ENCODE data around the gene OR12D1.

- TF ChIP-seq CTCF (optimal IDR thresholded peaks at IDR 0.05 in 1 of 3, IDR thresholded peaks at IDR 0.05 in 1 of 3, conservative IDR thresholded peaks at IDR 0.05 in 1 of 3; ENCODE audit: extremely low read depth in 1 of 3, insufficient read depth in 2 of 3, low read length in 3 of 3) (no peak), EZH2 (IDR thresholded peaks at IDR 0.05; ENCODE audit: low read length) (no peak)
Observed at GRCh38 chr6:29425075-29425474, 10.3 kb downstream of the OR12D1 start.

All from keratinocyte (primary cell).